ENCODE measurements around the gene TP53TG5.

Gene TP53TG5

GRCh38 chr20:45345104-45345936 is 32.8 kb downstream of the TP53TG5 start:
- no peak for DNase-seq

DNA sequence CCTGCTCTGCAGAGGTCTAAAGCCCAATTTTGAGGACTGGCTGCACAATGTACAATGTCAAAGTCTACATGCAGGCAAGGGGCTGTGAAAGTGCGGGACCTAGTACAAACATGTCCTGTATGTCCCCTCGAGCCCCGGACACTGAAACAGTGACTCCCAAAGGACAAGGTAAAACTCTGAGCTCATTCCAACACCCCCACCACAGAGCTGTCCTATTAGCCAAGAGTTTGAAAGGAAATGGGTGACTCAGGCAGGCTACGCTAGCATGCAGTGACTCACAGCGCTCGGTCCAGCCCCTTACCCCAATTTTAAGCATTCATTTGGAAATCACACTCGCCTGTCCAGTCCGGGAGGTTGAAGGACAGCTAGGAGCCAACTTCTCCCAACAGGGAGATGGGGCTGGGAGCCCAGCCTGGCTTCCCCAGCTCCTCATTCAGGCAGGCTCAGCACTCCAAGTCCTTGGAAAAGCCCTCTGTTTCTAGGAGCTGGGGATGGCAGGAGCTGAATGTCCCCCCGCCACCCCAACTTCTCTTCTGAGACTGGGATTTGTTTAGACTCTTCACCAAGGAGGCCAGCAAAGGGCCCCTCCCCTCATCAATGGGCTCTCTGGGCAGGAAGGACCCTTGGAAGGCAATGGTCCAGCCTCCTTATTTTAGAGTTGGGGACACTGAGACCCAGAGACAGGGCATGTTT is 33.8 kb downstream of the TP53TG5 start:
- DNase-seq, result no peak

GRCh38 chr20:45343532-45344167 is 34.5 kb downstream of the TP53TG5 start:
- DNase-seq, result no peak

DNA sequence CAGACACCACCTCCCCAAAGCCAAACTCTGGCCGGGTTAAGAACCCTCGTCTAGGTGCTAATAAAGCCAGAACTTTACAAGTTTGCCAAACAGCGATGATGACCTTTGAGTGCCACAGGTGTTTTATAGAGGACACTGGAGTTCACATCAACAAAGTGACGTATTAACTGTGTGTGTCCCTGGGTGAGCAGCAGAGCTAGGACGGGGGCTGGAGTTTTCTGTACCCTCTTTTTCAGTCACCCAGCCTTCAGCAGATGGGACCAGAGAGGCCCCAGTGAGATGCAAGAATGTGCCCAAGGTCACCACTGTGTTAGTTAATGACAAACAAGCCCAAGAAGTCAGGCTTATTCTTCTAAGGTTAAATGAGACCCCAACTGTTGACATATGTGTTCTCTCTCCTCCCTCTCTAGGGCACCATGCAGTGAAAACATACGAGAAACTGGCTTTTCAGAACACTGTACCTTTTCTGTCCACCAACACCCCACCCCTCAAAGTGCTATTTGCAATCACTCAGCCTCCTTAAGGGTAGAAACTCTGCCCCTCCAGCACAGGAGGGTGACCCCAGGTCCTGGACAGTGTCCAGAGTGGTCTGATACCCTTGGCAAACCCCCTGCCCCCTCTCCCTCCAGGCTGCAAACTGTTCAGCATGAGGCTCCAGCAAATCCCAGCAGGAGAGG is 35.1 kb downstream of the TP53TG5 start:
- DNase-seq, result no peak

DNA sequence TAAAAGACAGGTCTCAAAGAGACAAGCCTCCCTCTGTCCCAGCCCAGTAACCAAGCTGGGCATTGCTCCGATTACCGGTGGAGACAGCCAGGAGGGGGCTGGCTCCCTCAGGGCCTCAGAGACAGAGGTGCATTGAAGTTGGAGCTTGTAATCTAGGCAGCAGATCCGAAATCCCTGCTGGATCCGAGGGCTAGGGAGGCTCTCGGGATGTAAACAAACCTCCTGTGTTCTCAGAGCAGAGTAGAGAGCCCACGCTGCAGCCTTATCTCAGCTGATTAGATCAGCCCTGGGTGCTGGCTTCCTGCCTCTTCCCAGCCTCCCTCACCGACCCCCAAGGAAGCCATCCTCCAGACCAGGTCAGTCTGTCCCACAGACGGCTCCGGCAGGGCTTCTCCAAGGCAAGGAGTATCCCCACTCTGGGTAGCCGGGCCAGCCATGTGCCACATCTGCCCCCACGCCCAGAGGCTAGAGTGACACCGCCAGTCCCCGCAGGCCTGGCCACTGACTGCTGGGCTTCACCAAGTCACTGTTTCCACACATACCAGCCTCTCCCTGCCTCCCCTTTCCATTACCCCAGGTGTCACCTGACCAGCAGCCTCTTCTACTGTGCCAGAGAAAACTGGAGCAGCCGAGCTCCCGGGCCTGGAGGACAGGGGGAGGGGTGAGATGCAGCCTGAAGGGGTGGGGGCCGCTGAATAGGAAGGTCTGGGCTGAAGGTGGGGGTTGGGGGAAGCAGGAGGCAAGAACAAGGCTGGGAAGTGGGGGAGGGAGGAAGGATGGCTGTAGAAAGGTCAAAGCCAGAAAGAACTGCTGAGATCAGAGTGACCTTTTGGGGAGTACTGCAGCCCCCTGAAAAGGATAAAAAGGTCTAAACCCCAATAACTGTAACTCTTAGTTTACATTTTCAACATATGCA is 35.9 kb downstream of the TP53TG5 start:
- DNase-seq, result no peak

DNA sequence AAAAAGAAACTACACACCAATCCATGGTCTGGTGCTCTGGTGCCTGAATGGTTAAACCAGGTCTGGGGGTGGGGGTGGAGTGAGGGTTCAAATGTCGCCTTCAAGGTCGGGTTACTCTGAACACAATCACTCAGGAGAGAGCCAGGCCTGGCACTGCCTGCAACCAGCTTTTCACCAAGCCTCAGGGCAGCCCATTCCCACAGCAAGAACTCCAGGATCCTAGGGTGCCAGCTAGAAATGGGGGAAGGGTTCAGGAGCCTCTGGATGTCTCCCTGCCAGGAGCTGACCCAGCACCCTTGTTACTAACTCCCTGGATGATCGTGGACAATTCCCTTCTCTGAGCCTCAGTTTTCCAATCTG is 36.6 kb downstream of the TP53TG5 start:
- no peak for DNase-seq

DNA sequence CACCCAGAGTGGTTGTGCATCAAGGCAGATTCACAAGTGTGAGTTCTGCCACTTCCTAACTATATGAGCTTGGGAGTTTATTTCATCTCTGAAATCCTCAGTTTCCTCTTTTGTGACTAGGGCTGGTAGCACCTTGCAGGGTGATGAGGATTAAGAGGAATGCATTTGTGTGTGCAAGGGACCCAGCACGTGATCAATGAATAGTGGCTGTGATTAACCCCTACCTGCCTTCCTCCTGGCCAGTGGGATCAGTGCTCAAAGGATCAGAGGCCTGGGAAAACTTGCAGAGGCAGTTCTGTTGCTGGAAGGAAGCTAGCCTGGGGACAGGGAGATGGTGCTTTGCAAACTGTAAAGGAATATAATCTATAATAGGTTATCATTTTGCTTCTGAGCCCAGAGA is 37.2 kb downstream of the TP53TG5 start:
- no peak for DNase-seq

- no peak for DNase-seq
These were observed 37.8 kb downstream of the TP53TG5 start for GRCh38 chr20:45340236-45340847.

- no peak for DNase-seq
These were observed 38.3 kb downstream of the TP53TG5 start for GRCh38 chr20:45339799-45340198.

GRCh38 chr20:45339084-45339483 is 39.0 kb downstream of the TP53TG5 start:
- no peak for DNase-seq

DNA sequence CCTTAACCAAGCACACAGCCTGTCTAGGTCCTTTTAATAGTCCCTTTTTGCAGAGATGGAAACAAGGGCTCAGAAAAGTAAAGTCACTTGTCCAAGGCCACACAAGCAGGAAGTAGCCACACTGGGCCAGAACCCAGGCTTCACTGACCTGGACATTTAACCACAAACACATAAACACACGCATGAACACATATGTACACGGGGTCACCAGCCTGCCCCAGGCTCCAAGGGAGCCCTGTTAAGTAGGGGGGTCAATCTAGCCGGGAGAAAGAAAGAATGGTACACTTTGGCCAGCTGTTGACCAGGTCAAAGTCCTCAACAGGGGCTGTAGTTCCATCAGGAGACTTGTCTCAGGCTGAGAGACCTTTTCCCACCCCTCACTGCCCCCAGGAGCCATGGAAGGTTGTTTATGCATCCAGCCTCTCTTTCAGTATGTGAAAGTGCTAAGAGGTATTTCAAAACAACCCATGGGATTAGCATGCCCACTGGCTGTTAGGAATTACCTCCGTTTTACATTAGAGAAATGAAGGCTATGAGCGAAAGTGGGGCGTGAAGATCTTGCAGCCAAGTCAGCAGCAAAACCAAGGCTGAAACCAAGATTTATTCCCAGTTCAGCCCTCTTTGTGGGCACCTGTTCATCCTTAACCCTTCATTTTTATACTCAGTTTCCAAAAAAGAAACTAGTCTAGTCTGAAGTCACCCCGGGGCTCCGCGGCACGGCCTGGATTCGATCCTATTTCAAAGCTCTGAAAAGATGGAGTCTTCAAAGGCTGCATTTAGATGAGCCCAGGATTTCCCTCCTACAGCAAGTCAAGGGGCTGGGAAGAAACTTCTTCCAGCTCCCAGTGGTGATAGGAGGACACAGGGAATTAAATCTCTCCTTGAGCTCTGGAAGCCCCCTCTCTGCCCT is 39.7 kb downstream of the TP53TG5 start:
- DNase-seq, result no peak

- DNase-seq, result no peak
These were observed 40.6 kb downstream of the TP53TG5 start for GRCh38 chr20:45337367-45338120.

DNA sequence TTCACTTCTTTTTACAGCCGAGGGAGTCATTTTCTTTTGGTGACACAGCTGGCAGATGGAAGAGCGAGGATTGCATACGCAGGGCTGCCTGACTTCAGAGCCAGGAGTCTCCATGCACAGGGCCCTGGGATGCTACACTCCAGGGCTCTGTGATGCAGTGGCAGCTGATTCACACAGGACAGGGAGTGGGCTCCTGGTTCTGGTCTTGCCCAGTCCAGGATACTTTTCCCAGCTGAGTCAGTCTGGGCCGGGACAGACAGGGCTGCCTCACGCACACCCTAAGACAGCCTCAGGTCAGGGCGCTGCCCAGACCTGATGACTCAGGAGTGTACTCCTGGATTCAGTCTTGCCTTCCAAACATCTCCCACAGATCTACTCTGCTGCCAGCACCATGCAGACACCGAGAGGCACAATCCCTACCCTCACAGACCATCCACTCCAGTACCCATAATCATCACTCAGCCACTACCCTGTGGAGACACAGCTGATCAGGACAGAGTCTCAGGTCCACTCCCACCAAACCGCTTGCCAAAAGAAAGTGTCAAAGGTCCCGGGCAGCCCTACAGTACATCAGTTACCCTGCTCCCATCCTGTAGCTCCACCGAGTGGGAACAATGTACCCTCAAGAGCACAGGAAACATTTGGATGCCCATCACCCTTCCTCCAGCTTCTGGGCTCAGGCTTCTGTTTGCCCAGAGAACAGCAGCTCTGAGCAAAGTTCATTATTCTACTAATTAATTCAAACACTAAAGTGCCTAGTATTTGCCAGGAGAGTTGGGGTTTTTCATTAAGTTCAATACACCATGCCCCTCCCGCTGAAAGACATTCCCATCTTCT is 41.4 kb downstream of the TP53TG5 start:
- DNase-seq, result no peak

DNA sequence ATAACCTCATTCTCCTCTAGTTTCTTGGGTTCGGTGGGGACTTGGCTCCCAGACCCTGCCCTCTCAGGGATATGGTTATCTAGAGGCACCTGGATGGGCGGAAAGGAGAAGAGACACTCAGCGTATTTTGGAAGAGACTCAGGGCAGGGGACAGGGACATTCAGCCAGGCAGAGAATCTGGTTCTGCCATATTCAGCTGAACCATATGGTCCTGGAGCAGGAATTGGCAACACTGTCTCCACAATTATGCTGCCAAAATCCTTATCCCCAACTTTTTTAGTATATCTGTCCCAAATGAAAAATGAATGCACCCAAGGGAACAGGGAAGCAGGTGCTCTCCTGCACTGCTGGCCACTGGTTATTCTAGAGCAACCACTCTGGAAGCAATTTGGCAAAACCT is 47.6 kb downstream of the TP53TG5 start:
- DNase-seq, result no peak

DNA sequence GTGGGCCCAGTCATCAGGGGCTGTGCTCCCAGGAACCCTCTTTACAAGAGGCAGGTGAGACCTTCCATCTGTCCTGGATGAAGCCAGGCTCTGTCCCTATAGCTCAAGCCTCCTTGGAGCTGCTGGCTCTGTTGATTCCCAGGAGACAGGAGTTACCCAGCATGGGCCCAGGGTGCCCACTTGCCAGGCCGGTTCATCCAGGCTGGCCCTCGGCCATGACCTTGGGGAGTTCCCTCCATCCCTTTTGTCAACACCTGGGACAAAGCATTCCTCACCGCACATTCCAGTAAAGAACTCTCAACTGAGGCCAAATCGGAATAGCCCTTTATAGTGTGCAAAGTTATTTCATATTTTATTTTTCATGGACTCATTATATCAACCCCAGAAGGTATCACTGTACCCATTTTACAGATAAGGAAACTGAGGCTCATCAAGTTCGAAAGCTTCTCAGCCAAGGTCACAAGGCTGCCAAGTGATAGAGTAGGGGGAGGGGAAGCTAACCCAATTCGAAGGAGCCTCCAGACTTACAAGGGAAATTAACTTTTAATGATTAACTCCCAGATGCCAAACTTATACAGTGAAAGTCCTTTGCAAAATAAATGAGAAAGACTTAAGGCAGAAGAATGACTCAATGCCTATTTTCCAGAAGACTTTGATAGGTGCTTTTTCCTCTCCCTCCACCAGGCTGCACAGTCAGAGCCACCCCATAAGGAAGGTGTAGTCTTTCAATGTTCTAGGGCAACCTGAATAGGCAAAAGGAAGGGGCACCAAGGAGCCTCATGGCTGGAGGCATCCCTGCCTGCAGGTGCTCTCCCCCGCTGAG is 48.4 kb downstream of the TP53TG5 start:
- DNase-seq, result no peak

- DNase-seq, result no peak
These were observed 49.7 kb downstream of the TP53TG5 start for GRCh38 chr20:45328451-45328850.

DNA sequence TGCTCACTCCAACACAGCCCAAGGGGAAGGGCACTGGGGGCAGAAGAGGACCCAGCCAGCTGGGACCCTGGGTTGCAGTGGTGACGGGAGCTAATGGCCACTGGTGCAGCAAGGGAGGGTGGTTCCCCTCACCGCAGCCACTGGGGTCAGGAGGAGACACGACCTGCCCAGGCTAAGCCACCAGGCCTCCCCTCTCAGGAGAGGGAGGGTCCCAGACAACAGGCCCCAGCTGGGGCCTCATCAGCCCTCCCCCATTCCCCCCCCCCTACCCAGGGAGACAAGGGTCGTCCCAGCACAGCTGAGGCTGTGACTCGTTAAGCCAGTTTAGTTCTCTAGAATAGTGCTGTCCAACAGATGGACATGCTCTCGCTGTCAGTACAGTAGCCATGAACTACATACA is 52.8 kb downstream of the TP53TG5 start:
- DNase-seq, result no peak

DNA sequence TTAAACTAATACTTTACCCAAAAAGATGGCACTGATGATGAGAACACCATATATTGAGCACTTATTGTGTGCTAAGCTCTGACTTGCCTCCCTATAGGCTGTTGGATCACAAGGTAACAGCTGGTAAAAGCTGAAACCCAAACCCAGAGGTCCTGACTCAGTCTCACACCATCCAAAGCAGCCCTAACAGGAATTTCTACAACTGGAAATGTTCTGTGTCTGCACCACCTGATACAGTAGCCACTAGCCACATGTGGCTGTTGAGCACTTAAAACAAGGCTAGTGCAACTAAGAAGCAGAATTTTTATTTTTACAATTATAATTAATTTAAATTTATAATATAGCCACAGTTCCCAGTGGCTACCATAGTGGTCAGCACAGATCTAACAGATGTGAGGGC is 54.4 kb downstream of the TP53TG5 start:
- DNase-seq, result no peak
